Measurements from ENCODE around the gene RCOR3.
"Not testable (repeated sequence)": the region's sequence is repeated elsewhere in the genome, so short reads cannot be mapped to it uniquely, and the experiment has no call there.

RCOR3 gene

DNA sequence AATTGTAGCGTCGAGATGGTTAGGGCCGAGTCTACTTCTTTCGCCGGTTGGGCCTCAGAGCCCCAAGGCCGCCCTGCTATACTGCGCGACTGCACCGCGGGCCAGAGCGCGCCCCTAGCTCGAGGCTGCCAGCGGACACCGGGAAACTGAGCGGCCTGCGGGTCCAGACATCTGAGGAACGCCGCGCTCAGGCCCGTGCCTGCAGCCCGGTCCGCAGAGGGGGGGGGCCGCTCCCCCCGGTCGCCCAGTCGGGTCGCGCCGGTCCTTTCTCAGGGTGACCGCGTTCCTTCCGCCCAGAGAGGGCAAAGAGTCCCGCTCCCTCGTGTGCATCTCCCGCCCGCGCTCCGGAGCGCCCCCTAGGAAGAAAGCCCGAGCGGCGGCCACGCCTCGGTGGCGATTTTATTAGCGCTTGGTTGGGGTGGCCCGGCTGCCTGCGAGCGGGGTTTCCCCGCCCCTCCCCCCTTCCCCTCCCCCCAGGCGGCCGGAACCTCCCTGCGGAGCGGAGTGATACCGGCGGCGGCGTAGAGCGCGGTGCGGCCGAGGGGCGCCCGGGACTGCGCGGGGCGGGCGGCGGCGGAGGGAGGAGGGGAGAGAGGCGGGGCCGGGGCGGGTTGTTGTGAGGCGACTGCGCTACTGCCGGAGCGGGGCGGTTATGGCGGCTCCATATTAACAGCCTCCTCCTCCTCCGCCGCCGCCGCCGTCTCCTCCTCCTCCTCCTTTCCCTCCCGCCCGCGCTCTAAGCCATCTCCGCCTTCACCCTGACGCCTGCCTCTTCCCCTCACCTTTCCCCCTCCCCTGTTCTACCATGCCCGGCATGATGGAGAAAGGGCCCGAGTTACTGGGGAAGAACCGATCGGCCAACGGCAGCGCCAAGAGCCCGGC is at the start of gene RCOR3:
Gene RCOR3, plus strand, starts transcription at position 611 of the 882 bp plus-strand sequence. Its CDS starts 195 bp downstream, at position 806.
- DNase-seq (ENCODE audit: low spot score): peak; percentile 93

DNA sequence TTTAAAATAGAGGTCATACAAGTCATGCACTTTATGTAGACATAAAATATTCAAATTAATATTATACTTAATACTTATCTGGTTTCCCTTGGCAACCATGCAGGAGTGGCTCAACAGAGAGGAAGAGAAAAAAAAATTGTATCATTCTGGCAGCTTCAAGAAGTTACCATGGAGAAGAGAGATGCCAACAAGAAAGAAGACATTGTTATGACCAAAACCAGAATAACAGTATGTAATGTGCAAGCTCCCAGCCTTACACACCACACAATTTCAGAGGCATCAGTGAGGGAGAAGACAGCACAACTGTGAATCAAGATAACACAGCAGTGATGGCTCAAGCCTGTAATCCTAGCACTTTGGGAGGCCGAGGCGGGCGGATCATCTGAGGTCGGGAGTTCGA is 49.1 kb upstream of the RCOR3 start:
- no peak for DNase-seq (ENCODE audit: low spot score)

DNA sequence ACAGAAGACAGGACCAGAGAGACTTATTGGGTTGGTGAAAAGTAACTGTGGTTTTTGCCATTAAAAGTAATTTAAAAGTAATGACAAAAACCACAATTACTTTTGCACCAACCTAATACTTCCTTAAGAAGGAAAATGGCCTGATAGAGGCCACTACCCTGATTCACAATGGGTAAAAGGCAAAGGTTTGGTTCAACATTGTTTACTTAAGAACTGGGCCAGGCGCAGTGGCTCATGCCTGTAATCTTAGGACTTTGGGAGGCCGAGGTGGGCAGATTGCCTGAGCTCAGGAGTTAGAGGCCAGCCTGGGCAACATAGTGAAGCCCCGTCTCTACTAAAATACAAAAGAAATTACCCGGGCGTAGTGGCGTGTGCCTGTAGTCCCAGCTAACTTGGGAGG is 48.2 kb upstream of the RCOR3 start:
- DNase-seq (ENCODE audit: low spot score): no peak

DNA sequence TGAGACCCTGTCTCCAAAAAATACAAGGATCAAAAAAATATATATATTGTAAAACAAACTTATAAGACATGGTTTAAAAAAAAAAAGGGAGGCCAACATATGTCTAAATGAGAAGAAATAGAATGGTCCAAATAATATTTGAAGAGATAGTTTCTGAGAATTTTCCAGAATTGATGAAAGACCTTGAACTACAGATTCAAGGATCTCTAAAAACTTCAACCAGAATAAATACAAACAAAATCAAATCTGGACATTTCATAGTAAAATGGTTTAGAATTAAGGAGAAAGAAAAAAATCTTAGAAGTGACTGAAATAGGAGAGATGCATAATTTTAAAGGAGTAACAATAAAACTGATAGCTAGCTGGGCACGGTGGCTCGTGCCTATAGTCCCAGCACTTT is 45.5 kb upstream of the RCOR3 start:
- no peak for DNase-seq (ENCODE audit: low spot score)

DNA sequence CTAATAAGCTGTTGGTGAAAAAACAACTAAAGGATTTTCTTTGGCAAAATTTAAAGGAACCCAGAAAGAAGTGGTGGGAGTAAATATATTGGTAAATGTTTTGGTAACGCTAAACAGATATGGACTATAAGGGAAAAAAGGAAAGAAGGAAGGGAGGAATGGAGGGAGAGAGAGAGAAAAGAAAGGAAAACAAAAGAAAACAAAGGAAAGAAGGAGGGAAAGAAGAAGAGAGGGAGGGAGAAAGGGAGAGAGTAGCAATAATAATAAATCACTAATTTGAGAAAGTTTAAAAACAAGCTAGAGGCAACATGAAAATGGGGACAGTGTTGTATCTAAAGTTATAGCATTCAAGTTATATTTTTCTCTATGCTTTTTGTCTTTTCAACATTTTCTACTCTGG is 43.6 kb upstream of the RCOR3 start:
- DNase-seq (ENCODE audit: low spot score): no peak

DNA sequence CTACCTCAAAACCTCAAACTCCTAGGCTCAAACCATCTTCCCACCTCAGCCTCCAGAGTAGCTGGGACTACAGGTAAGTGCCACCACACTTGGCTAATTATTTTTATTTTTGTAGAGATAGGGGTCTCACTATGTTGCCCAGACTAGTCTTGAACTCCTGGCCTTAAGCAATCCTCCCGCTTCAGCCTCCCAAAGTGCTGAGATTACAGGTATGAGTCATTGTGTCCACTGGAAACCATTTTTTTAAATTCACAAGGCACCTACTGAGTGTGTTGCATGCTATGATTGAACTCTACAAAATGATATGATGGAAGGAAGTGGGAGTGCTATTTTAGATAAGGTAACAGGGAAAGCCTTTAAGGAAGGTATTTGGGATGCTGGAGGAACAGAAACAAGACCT is 41.8 kb upstream of the RCOR3 start:
- DNase-seq (ENCODE audit: low spot score): no peak

DNA sequence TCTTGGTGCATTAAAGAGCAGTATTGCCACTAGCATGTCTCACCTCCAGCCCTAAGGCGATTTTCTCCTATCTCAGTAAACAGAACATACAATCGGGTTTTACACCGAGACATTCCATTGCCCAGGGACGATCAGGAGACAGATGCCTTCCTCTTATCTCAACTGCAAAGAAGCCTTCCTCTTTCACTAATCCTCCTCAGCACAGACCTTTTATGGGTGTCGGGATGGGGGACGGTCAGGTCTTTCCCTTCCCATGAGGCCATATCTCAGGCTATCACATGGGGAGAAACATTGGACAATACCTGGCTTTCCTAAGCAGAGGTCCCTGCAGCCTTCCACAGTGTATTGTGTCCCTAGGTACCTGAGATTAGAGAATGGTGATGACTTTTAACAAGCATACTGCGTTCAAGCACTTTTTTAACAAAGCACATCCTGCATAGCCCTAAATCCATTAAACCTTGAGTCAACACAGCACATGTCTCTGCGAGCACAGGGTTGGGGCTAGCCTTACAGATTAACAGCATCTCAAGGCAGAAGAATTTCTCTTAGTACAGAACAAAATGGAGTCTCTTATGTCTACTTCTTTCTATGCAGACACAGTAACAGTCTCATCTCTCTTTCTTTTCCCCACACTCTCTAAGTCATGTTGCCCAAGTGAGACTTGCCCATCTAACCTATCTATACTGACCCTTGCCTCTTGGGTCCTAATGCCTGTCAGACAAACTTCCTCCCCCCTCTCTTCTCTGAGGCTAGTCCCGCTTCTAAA is 36.5 kb upstream of the RCOR3 start:
- not testable (repeated sequence) for DNase-seq (ENCODE audit: low spot score)

DNA sequence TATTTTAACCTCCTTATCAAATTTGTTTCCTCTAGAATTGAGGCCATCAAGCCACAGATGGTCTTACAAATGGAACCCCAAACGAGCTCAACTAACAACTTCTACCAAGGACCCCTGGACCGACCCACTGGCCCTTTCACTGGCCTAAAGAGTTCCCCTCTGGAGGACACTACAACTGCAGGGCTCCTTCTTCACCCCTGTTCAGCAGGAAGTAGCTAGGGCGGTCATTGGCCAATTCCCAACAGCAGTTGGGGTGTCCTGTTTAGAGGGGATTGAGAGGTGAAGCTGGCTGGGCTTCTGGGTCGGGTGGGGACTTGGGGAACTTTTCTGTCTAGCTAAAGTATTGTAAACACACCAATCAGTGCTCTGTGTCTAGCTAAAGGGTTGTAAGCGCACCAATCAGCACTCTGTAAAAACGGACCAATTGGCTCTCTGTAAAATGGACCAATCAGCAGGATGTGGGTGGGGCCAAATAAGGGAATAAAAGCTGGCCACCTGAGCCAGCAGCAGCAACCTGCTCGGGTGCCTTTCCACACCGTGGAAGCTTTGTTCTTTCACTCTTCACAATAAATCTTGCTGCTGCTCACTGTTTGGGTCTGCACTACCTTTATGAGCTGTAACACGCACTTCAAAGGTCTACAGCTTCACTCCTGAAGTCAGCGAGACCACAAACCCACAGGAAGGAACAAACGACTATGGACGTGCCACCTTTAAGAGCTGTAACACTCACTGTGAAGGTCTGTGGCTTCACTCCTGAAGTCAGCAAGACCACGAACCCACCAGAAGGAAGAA is 30.4 kb upstream of the RCOR3 start:
- DNase-seq (ENCODE audit: low spot score): peak; percentile 42

DNA sequence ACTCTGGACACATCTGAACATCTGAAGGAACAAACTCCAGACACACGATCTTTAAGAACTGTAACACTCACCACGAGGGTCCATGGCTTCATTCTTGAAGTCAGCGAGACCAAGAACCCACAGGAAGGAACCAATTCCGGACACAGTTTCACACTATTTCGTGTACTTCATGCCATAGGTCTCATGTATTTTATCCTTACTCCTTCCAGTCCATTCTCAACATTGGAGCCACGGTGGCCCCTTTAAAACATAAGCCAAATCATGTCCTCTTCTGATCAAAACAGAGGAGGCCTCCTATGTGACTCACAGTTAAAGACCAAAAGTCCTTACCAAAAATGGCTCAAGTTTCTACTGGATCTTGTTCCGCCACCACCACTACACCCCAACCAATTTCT is 29.8 kb upstream of the RCOR3 start:
- no peak for DNase-seq (ENCODE audit: low spot score)

DNA sequence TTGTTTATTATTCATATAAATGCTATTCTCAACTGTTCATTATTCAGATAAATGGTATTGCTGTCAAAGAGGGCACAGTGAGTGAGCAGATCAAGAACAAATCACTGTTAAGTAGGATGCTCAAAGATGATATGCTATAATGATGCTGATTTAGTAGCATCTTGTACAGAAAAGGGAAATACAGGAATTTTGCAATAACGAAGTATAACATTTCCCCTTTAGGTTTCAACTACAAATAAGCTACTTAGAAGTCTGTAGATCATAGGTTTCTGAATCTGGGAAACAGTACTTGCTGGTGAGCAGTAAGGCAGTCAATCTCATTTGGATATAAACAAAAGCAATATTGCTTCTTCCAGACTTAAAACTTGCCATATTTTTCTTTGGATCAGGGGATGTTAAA is 27.3 kb upstream of the RCOR3 start:
- no peak for DNase-seq (ENCODE audit: low spot score)

DNA sequence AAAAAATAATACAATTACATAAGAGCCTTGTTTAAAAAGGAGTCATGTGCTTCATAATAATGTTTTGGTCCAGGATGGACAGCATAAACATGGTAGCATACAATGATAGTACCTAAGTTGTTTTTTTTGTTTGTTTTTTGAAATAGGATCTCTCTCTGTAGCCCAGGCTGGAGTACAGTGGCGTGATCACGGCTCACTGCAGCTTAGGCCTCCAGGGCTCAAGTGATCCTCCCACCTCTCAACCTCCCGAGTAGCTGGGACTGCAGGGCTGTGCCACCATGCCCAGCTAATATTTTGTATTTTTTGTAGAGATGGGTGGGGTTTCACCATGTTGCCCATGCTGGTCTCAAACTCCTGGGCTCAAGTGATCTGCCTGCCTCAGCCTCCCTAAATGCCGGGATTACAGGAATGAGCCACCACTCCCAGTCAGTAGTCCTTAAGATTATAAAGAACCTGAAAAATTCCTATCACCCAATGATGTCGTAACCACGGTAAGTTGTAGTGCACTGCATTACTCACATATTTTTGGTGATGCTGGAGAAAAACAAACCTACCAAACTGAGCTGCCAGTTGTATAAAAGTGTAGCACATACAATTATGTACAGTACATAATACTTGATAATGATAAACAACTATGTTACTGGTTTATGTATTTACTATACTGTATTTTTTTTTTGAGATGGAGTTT is 22.4 kb upstream of the RCOR3 start:
- DNase-seq (ENCODE audit: low spot score): no peak

DNA sequence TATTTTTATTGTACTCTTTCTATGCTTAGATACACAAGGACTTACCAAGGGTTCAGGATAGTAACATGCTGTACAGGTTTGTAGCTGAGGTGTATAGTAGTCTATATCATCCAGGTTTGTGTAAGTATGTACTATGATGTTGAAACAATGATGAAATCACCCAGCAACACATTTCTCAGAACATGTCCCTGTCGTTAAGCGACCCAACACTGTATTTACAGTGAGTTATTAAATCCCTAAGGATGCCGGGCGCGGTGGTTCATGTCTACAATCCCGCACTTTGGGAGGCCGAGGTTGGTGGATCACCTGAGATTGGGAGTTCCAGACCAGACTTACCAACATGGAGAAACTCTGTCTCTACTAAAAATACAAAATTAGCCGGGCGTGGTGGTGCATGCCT is 21.6 kb upstream of the RCOR3 start:
- no peak for DNase-seq (ENCODE audit: low spot score)

DNA sequence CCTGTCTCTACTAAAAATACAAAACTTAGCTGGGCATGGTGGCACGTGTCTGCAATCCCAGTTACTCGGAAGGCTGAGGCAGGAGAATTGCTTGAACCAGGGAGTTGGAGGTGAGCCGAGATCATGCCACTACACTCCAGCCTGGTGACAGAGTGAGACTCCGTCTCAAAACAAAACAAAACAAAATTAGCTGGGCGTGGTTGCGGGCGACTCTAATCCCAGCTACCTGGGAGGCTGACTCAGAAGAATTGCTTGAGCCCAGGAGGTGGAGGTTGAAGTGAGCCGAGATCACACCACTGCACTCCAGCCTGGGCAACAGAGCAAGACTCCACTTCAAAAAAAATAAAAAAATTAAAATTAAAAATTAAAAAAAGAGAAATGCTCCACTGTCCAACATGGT is 18.6 kb upstream of the RCOR3 start:
- not testable (repeated sequence) for DNase-seq (ENCODE audit: low spot score)

DNA sequence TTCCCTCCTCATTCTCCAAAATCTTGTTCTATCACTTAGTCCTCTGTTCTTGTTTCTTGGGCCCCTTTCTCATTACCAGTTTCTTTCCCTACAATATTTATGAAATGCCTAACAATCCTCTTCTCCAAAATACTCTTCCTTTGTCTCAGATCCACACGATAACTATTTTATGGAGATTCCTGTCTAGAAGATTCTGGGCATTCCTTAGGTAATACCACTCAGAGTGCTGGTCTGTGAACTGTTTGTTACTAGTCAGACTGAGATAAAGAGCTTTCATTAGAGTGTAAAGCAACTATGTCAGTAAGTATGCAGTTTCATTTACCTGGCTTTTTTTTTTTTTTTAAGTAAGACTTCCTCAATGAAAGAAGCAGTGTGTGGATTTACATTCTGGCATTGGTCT is 18.1 kb upstream of the RCOR3 start:
- DNase-seq (ENCODE audit: low spot score): no peak

DNA sequence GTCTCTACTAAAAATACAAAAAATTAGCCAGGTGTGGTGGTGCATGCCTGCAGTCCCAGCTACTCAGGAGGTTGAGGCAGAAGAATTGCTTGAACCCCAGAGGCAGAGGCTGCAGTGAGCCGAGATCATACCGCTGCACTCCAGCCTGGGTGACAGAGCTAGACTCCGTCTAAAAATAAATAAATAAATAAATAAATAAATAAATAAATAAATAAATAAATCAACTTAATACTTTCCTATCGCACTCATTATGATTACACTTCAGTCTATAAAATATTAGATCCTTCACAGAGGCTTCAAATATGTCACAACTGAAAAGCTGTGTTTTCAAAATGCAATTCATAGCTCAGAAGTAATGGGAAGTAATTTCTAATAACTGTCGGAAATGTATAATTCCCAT is 15.5 kb upstream of the RCOR3 start:
- not testable (repeated sequence) for DNase-seq (ENCODE audit: low spot score)

DNA sequence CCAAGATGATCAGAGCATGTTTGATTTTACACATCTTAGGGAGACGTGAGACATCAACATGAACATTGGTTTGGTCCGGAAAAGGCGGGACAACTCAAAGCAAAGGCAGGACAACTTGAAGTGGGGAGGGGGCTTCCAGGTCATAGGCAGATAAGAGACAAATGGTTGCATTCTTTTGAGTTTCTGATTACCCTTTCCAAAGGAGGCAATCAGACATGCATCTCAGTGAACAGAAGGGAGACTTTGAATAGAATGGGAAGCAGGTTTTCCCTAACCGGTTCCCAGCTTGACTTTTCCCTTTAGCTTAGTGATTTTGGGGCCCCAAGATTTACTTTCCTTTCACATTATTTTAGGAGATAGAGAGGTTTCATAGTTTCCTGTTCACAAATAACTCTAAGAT is 12.6 kb upstream of the RCOR3 start:
- not testable (repeated sequence) for DNase-seq (ENCODE audit: low spot score)

DNA sequence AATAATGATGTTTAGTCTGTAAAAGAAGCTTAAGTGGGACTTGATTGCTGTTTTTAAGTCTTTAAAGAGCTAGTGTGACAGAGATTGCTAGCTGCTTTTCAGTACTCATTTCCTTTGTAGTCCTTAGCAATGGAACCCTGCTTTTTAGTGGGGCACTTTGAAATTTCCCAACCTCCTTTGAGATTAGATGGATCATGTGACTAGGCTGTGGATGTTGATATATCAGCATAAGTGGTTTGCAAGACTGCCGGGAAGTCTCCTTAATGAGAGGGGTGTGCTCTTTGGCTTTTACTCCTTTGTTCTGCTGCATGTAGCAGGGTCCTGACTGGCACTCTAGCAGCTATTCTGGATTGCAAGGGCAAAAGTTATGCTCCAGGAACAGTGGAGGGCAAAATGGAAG is 11.2 kb upstream of the RCOR3 start:
- DNase-seq (ENCODE audit: low spot score): no peak

DNA sequence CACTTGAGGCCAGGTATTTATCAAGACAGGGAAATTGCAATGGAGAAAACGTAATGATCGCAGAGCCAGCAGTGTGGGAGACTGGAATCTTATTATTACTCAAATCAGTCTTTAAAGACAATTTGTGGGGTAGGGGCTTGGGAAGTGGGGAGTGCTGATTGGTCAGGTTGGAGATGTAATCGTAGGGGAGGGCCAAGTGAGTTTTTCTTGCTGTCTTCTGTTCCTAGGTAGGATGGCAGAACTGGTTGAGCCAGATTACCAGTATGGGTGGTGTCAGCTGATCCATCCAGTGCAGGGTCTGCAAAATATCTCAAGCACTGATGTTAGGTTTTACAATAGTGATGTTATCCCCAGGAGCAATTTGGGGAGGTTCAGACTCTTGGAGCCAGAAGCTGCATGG is 9.6 kb upstream of the RCOR3 start:
- DNase-seq (ENCODE audit: low spot score): not testable (repeated sequence)

DNA sequence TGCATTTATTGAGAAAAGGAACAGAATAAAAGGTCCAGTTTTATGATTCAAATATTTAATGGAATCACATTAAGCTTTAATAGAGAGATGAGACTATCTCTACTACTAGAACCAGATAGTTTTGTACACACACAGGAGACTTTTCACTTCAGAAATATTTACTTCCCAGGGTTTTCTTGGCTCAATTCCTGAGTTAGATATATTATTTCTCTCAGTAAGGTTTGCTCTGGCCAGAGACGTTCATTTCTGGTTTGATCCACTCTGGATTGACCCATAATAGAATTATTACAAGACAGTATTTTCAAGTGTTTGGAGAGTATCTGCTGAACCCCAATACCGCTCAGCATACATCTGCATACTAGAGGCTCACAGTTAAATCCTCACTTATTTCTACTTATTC is 1.3 kb upstream of the RCOR3 start:
- DNase-seq (ENCODE audit: low spot score): no peak

DNA sequence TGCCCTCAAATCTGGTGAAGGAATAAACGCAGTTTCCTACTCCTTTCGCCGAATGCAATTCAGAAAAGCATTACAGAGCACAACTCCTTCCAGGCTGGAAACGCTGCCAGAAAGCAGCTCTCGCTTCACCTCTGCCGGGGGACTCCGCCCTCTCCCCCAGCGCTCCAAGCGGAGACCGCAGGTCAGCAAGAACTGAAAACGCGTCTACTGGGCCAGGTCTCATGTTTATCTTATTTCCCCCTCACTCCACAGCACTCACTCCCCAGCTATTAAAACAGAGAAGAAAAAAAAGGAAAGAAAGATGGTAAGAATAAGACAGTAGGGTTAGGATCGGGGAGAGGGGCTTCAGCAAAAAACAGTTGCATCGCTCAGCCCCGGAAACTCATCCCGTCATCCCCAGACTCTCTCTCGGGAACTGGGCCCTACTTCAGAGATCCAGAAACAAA is 833 bp upstream of the RCOR3 start:
- peak; percentile 62 for DNase-seq (ENCODE audit: low spot score)

DNA sequence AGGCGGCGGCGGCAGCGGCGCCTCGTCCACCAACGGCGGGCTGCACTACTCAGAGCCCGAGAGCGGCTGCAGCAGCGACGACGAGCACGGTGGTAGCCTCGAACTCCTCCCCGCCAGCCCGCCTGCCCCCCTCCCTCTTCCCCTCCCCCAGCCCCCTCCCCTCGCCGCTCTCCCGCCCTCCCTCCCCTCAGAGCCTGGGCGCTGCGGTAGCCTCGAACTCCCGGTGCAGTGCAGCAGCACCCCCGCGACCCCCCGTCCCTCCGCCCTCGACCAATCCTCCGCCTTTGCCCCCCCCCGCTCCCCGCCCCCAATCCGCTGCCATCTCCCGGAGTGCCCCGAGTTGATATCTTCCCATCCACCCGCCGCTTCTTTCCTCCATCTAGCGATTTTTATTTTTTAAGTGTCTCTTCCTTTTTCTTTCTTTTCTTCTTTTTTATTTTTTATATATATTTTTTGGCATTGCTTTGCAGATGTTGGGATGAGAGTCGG is 516 bp downstream of the RCOR3 start:
- DNase-seq (ENCODE audit: low spot score): peak; percentile 49
